ENCODE results near the gene FAM72D.
"Not testable (repeated sequence)": the region's sequence is repeated elsewhere in the genome, so short reads cannot be mapped to it uniquely, and the experiment has no call there.

GRCh38 chr1:145101725-145102124 lies 6.0 kb downstream of the FAM72D start:
- not testable (repeated sequence) for TF ChIP-seq SMARCA5 (IDR thresholded peaks at IDR 0.05); EP300 (IDR thresholded peaks at IDR 0.05; ENCODE audit: borderline replicate concordance in 1 of 2, control insufficient read depth in 1 of 2, low read depth in 2 of 2, low read length in 2 of 2)

Data from GM12878 (cell line).